ENCODE data around the gene C1orf146.
"Not testable (repeated sequence)": the region's sequence is repeated elsewhere in the genome, so short reads cannot be mapped to it uniquely, and the experiment has no call there.

Gene C1orf146

DNA sequence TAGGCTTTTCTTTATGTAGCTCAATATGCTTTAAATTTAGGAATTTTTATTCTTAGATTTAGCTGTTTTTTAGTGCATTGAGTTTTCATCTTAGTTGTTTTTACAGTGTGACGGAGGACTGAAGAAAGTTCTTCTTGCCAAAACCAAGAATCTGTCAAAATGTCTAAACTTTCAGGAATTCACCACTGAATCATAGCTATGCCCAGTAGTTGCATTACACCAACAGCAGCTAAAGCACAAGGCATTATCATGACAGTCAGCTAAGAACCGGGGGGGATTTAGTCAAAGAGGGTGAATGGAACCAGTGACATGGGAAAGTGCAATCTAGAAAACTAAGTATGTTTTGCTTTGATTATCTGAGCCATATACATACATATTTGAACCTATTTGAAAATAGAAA is 6.5 kb upstream of the C1orf146 start:
- H3K4me3 ChIP-seq (ENCODE audit: low read length), result no peak overlapping the region
- no peaks in the 10 kb centered on the region; the same call in 1 of the 2 replicates for H3K4me1 ChIP-seq (ENCODE audit: insufficient read depth, low read length)
- no peak overlapping the region for H3K9ac ChIP-seq (ENCODE audit: low read depth, low read length)
- no peaks in the 10 kb centered on the region for H3K36me3 ChIP-seq (ENCODE audit: insufficient read depth, low read depth, low read length)
- H3K27ac ChIP-seq (ENCODE audit: low read length), result no peak overlapping the region
- no peaks in the 10 kb centered on the region for H3K27me3 ChIP-seq (ENCODE audit: insufficient read depth, low read length)
- 0 out of 2 replicates have a peak, but pooled peaks cover 2% of the 10 kb centered on the region for H3K9me3 ChIP-seq (ENCODE audit: insufficient read depth, low read depth, low read length)

DNA sequence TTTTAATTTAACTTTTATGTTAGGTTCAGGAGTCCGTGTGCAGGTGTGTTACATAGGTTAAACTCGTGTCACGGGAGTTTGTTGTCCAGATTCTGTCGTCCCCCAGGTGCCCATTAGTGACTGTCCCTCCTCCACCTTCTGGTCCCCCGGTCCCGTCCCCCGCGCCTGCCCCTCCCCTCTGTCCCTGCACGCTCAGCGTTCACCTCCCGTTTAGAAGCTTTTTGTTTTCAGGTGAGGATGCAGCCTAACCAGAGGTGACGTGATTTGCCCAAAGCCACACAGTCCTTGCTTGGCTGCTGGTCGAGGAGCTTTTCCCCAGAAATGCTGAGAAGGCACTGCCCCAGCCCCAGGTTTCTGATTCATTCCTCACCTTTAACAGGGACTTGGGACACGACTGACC is 844 bp downstream of the C1orf146 start:
- no peaks in the 10 kb centered on the region for H3K9me3 ChIP-seq (ENCODE audit: insufficient read depth, low read depth, low read length)
- H3K36me3 ChIP-seq (ENCODE audit: insufficient read depth, low read depth, low read length), result no peaks in the 10 kb centered on the region
- H3K9ac ChIP-seq (ENCODE audit: low read depth, low read length), result no peak overlapping the region; the same call in 1 of the 2 replicates
- no peaks in the 10 kb centered on the region for H3K4me1 ChIP-seq (ENCODE audit: insufficient read depth, low read length)
- no peak overlapping the region for H3K4me3 ChIP-seq (ENCODE audit: low read length)
- no peak overlapping the region for H3K27ac ChIP-seq (ENCODE audit: low read length)
- H3K27me3 ChIP-seq (ENCODE audit: insufficient read depth, low read length), result no peaks in the 10 kb centered on the region

DNA sequence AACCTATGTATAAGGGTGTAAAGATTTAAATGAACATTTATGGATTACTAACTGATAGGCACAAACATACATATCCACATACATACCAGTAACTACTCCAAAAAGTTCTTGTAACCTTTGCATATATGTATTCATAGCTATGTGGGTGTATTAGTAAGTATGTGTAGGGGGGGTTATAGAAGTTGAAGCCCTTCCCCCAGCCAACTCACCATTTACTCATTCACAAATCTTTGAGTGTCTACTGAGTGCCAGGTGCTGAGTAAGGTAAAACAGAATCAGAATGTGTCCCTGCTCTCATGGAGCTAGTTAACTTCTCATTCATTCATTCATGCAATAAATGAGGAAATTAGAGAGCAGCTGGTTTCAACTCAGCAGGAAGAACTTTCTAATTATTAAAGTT is 1.3 kb downstream of the C1orf146 start:
- H3K9ac ChIP-seq (ENCODE audit: low read depth, low read length), result no peak overlapping the region
- H3K27me3 ChIP-seq (ENCODE audit: insufficient read depth, low read length), result no peaks in the 10 kb centered on the region

DNA sequence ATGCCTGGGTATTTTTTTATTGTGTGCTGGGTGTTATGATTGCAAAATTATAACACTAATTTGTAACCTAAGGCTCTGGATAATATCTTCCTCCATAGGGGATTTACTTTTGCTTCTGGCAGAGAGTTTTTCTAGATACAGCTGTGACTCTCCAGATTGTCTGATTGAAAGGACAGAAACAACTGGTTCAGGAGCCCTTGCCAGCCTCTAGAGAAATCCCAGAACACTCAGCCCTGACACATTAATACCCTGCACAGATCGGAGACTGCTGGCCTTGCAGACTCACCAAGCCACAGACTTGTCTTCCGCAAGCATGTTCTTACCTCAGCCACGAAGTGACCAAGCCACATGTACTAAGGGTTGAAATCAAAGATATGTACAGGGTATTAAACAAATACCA is 10.7 kb downstream of the C1orf146 start:
- no peaks in the 10 kb centered on the region for H3K27me3 ChIP-seq (ENCODE audit: insufficient read depth, low read length)
- no peaks in the 10 kb centered on the region for H3K9me3 ChIP-seq (ENCODE audit: insufficient read depth, low read depth, low read length)
- H3K4me3 ChIP-seq (ENCODE audit: low read length), result no peak overlapping the region
- H3K36me3 ChIP-seq (ENCODE audit: insufficient read depth, low read depth, low read length), result no peaks in the 10 kb centered on the region
- no peaks in the 10 kb centered on the region for H3K4me1 ChIP-seq (ENCODE audit: insufficient read depth, low read length)
- H3K27ac ChIP-seq (ENCODE audit: low read length), result no peak overlapping the region
- no peak overlapping the region for H3K9ac ChIP-seq (ENCODE audit: low read depth, low read length)

More for the DNA sequence above, 1.3 kb downstream of the C1orf146 start:
- H3K4me1 ChIP-seq (ENCODE audit: insufficient read depth, low read length), result no peaks in the 10 kb centered on the region
- H3K4me3 ChIP-seq (ENCODE audit: low read length), result no peak overlapping the region
- H3K27ac ChIP-seq (ENCODE audit: low read length), result no peak overlapping the region
- H3K9me3 ChIP-seq (ENCODE audit: insufficient read depth, low read depth, low read length), result no peaks in the 10 kb centered on the region
- H3K36me3 ChIP-seq (ENCODE audit: insufficient read depth, low read depth, low read length), result no peaks in the 10 kb centered on the region

DNA sequence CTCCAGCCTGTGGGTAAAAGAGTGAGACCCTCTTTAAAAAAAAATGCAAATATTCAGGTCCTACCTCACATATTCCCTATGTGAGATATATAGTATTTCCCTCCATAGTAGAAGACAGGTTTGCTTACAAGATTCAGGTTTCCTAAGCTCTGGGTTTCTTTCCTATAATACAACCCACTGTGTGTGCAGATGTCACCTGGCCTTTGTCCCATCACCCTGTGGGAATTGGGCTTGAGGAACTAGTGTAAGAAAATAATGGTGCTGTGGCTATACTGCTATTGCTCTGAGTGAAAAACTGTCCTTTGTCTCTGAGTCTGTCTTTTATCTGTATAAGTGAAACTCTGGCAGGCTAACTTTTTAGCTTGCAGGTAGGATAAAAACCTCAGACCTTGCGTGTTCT is 13.0 kb downstream of the C1orf146 start:
- no peaks in the 10 kb centered on the region for H3K27me3 ChIP-seq (ENCODE audit: insufficient read depth, low read length)
- no peak overlapping the region for H3K27ac ChIP-seq (ENCODE audit: low read length)
- no peaks in the 10 kb centered on the region for H3K4me1 ChIP-seq (ENCODE audit: insufficient read depth, low read length)
- no peak overlapping the region for H3K4me3 ChIP-seq (ENCODE audit: low read length)
- no peaks in the 10 kb centered on the region for H3K9me3 ChIP-seq (ENCODE audit: insufficient read depth, low read depth, low read length)
- no peak overlapping the region for H3K9ac ChIP-seq (ENCODE audit: low read depth, low read length)
- no peaks in the 10 kb centered on the region for H3K36me3 ChIP-seq (ENCODE audit: insufficient read depth, low read depth, low read length)

DNA sequence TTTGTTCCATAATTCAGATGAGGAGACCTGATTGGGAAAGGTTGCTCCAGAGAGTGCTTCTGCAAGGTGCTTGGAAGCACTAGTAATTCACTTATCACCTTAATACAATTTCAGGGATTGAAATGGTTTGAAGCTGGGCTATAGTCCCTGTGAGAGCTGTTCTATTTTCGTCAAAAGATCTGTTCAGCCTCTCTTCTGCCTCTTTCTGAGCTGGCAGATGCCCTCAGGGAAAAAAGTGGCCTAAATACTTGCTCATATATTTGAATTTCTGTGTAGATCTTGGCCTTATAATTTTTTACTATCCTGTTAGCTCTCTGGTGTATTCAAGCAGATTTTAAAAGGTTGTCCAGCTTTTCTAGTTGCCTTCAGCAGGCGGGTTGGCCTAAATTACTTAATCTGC is 22.3 kb downstream of the C1orf146 start:
- H3K36me3 ChIP-seq (ENCODE audit: insufficient read depth, low read depth, low read length), result no peaks in the 10 kb centered on the region
- H3K4me1 ChIP-seq (ENCODE audit: insufficient read depth, low read length), result no peaks in the 10 kb centered on the region
- no peaks in the 10 kb centered on the region for H3K9me3 ChIP-seq (ENCODE audit: insufficient read depth, low read depth, low read length)
- no peak overlapping the region for H3K4me3 ChIP-seq (ENCODE audit: low read length)
- no peak overlapping the region for H3K9ac ChIP-seq (ENCODE audit: low read depth, low read length)
- no peak overlapping the region for H3K27ac ChIP-seq (ENCODE audit: low read length)
- H3K27me3 ChIP-seq (ENCODE audit: insufficient read depth, low read length), result no peaks in the 10 kb centered on the region

DNA sequence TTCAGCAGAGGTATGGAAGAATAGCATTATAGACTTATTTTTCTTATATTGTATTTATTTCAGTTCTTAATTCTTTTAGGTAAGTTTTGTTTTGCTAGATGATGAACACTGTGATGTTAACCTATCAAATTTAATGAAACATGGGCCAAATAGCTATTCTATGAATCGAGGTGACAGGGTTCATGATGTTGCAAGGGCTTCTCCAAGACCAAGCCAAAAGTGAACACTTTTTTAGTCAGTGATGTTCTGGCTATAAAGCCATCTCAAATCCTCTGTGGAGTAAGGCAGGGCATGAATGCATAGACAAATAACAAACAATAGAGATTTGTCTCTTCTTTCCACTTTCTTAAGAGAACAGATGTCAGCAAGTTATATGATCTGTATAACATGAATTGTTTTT is 26.7 kb downstream of the C1orf146 start:
- Histone ChIP-seq H3K4me1 (ENCODE audit: insufficient read depth, low read length) (no peaks in the 10 kb centered on the region), H3K9ac (ENCODE audit: low read depth, low read length) (no peak overlapping the region), H3K9me3 (ENCODE audit: insufficient read depth, low read depth, low read length) (no peaks in the 10 kb centered on the region), H3K27ac (ENCODE audit: low read length) (no peak overlapping the region), H3K4me3 (ENCODE audit: low read length) (no peak overlapping the region), H3K36me3 (ENCODE audit: insufficient read depth, low read depth, low read length) (peaks cover 32% of the 10 kb centered on the region), H3K27me3 (ENCODE audit: insufficient read depth, low read length) (no peaks in the 10 kb centered on the region)

DNA sequence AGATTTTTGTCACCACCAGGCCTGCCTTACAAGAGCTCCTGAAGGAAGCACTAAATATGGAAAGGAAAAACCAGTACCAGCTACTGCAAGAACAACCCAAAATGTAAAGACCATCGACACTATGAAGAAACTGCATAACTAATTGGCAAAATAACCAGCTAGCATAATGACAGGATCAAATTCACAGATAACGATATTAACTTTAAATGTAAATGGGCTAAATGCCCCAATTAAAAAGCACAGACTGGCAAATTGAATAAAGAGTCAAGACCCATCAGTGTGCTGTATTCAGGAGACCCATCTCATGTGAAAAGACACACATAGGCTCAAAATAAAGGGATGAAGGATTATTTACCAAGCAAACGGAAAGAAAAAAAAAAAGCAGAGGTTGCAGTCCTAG is 37.0 kb downstream of the C1orf146 start:
- peaks cover 31% of the 10 kb centered on the region; the same call in 1 of the 2 replicates for H3K36me3 ChIP-seq (ENCODE audit: insufficient read depth, low read depth, low read length)
- H3K27ac ChIP-seq (ENCODE audit: low read length); H3K9me3 ChIP-seq (ENCODE audit: insufficient read depth, low read depth, low read length); H3K9ac ChIP-seq (ENCODE audit: low read depth, low read length); H3K27me3 ChIP-seq (ENCODE audit: insufficient read depth, low read length); H3K4me3 ChIP-seq (ENCODE audit: low read length); H3K4me1 ChIP-seq (ENCODE audit: insufficient read depth, low read length): not testable (repeated sequence)

DNA sequence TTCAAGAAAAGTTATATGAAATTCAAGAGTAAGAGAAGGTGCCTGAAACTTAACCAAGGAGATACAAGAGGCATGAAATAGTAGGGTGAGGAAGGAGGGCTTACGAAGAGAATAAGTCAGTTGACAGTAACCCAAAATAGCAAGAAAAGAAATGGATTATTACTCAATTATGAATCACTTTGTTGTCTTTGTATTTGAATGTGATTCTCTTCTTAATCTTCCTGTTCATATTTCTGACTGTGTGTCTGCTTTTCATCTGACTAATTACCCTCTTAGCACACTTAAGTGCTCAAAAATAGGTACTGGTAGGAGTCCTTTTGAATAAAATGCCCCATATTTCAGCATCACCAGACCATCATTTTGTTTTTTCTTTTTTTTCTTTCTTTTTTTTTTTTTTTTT is 41.6 kb downstream of the C1orf146 start:
- Histone ChIP-seq H3K36me3 (ENCODE audit: insufficient read depth, low read depth, low read length) (peaks cover 48% of the 10 kb centered on the region), H3K27ac (ENCODE audit: low read length) (no peak overlapping the region), H3K9me3 (ENCODE audit: insufficient read depth, low read depth, low read length) (no peaks in the 10 kb centered on the region), H3K9ac (ENCODE audit: low read depth, low read length) (no peak overlapping the region), H3K27me3 (ENCODE audit: insufficient read depth, low read length) (no peaks in the 10 kb centered on the region), H3K4me3 (ENCODE audit: low read length) (no peak overlapping the region), H3K4me1 (ENCODE audit: insufficient read depth, low read length) (no peaks in the 10 kb centered on the region)

DNA sequence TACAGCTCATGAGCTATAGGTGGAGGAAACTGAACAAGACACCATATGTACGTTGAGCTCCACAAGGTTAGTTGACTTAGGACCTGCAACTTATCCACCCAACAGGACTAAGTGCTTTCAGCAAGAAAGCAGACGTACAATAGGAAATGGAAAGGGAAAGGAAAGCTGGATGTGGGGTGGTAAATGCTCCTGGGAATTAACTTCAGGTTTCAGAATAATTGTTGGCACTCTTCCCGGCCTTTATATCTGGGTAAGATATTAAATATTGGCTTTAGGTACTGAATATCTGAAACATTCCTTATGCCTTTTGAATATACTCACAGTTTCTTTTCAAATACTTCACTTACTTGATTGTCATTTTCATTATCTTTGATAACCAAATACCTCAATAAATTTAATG is 44.8 kb downstream of the C1orf146 start:
- no peaks in the 10 kb centered on the region for H3K27me3 ChIP-seq (ENCODE audit: insufficient read depth, low read length)
- H3K9ac ChIP-seq (ENCODE audit: low read depth, low read length), result no peak overlapping the region
- no peak overlapping the region for H3K4me3 ChIP-seq (ENCODE audit: low read length)
- H3K9me3 ChIP-seq (ENCODE audit: insufficient read depth, low read depth, low read length), result no peaks in the 10 kb centered on the region
- H3K4me1 ChIP-seq (ENCODE audit: insufficient read depth, low read length), result no peaks in the 10 kb centered on the region
- no peak overlapping the region for H3K27ac ChIP-seq (ENCODE audit: low read length)
- peaks cover 75% of the 10 kb centered on the region for H3K36me3 ChIP-seq (ENCODE audit: insufficient read depth, low read depth, low read length)

DNA sequence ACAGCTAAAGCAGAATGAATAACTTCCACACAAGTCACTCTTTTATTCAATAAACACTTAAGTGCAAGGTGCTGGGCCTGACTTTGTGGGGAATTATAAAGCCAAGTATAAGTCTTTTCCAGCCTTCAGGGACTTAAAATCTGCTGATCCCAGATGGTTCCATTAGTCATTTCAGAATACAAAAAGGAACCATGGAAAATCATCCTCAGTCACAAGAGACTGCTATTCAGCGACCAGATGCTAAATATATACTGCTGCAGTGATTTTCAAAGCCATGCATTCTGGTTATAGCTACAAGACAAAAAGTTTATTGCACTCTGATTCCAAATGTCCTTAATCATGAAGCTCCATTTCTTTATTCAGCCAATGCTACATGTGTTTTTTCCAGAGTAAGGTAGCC is 55.3 kb downstream of the C1orf146 start:
- peaks cover 80% of the 10 kb centered on the region for H3K36me3 ChIP-seq (ENCODE audit: insufficient read depth, low read depth, low read length)
- no peak overlapping the region for H3K27ac ChIP-seq (ENCODE audit: low read length)
- no peaks in the 10 kb centered on the region for H3K27me3 ChIP-seq (ENCODE audit: insufficient read depth, low read length)
- no peaks in the 10 kb centered on the region for H3K4me1 ChIP-seq (ENCODE audit: insufficient read depth, low read length)
- H3K9me3 ChIP-seq (ENCODE audit: insufficient read depth, low read depth, low read length), result no peaks in the 10 kb centered on the region
- no peak overlapping the region for H3K9ac ChIP-seq (ENCODE audit: low read depth, low read length)
- no peak overlapping the region for H3K4me3 ChIP-seq (ENCODE audit: low read length)

DNA sequence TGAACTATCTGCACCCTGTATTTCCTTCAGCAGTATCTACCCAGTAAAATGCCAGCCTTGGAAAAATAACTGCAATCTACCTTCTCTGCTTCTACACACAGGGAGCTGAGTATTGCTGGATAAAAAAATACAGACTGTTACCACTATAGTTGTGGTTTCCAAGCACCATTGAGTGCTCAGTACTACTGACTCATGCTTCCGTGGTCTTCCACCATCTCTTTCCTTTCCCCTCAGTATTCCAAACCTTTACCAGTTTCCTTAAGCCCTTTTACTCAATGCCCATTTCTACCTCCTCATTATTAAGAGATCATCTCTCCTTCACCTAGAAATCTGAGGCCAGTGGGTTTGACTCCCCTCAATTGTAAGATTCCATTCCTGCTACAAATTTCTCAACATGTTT is 57.2 kb downstream of the C1orf146 start:
- Histone ChIP-seq H3K4me3 (ENCODE audit: low read length) (no peak overlapping the region), H3K27me3 (ENCODE audit: insufficient read depth, low read length) (no peaks in the 10 kb centered on the region), H3K36me3 (ENCODE audit: insufficient read depth, low read depth, low read length) (peaks cover 77% of the 10 kb centered on the region), H3K4me1 (ENCODE audit: insufficient read depth, low read length) (no peaks in the 10 kb centered on the region), H3K9ac (ENCODE audit: low read depth, low read length) (no peak overlapping the region), H3K27ac (ENCODE audit: low read length) (no peak overlapping the region), H3K9me3 (ENCODE audit: insufficient read depth, low read depth, low read length) (no peaks in the 10 kb centered on the region)

DNA sequence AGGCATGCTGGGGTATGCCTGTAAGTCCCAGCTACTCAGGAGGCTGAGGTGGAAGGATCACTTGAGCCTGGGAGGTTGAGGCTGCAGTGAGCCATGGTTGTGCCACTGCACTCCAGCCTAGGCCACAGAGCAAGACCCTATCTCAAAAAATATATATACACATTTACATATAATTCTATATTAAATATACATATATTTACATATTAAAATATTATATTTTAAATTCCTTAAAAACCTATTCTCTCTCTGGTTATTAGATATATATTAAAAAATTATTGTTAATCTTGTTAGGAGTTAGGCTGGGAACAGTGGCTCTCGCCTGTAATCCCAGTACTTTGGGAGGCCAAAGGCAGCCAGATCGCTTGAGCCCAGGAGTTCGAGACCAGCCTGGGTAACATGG is 58.4 kb downstream of the C1orf146 start:
- no peaks in the 10 kb centered on the region for H3K9me3 ChIP-seq (ENCODE audit: insufficient read depth, low read depth, low read length)
- no peaks in the 10 kb centered on the region for H3K4me1 ChIP-seq (ENCODE audit: insufficient read depth, low read length)
- no peaks in the 10 kb centered on the region for H3K27me3 ChIP-seq (ENCODE audit: insufficient read depth, low read length)
- H3K27ac ChIP-seq (ENCODE audit: low read length), result no peak overlapping the region
- H3K36me3 ChIP-seq (ENCODE audit: insufficient read depth, low read depth, low read length), result peaks cover 75% of the 10 kb centered on the region
- no peak overlapping the region for H3K9ac ChIP-seq (ENCODE audit: low read depth, low read length)
- no peak overlapping the region for H3K4me3 ChIP-seq (ENCODE audit: low read length)

Measured in iPS-20b (cell line).